Tibial artery (tissue), 4 donors: ENCODE results near the gene ACTC1.

Source experiments
- DNase-seq, 2 donors: peaks; one replicate each; pipeline ENCODE4 v3.0.0-alpha.2; 2019
- H3K27ac ChIP-seq, 2 donors: fragments of 200-600 bp; sonication (generic) in 1 of 2; 1 replicate in 1 of 2; 2 replicates in 1 of 2; pipeline ENCODE4 v1.5.1; 2018 to 2019; ENCODE audit warnings: mild to moderate bottlenecking in 1 of 2
- H3K27me3 ChIP-seq, 2 donors: fragments of 200-600 bp; sonication (generic) in 1 of 2; one replicate each; pipeline versions ENCODE4 v1.5.1 to v1.6.0; 2016 to 2019
- H3K36me3 ChIP-seq, 3 donors: fragments of 200-600 bp; sonication (generic) in 2 of 3; one replicate each; pipeline ENCODE4 v1.5.1; 2016 to 2019; ENCODE audit warnings: mild to moderate bottlenecking in 2 of 3
- H3K4me1 ChIP-seq, 4 donors: fragments of 200-600 bp; sonication (generic) in 2 of 4; 1 replicate in 3 of 4; 2 replicates in 1 of 4; pipeline ENCODE4 v1.5.1; 2016 to 2019
- H3K4me3 ChIP-seq, 2 donors: fragments of 200-600 bp; sonication (generic) in 1 of 2; 1 replicate in 1 of 2; 2 replicates in 1 of 2; pipeline ENCODE4 v1.5.1; 2018 to 2019; ENCODE audit warnings: mild to moderate bottlenecking in 2 of 2
- H3K9me3 ChIP-seq, 3 donors: fragments of 200-600 bp; sonication (generic) in 1 of 3; one replicate each; pipeline ENCODE4 v1.5.1; 2016 to 2019
- CTCF ChIP-seq, 2 experiments: fragments of 200-600 bp in 1 of 2; fragments of 450-650 bp in 1 of 2; IDR thresholded peaks; one replicate each; pipeline ENCODE4 v1.5.1; 2017 to 2019; ENCODE audit warnings: antibody characterized with exemption in 2 of 2, mild to moderate bottlenecking in 1 of 2, moderate library complexity in 1 of 2
- intact Hi-C: fragments of 100-400 bp; cut with DNase I; formaldehyde crosslinking; loops from one replicate; pipeline ENCODE4 v1.15.0; 2023; ENCODE audit warnings: low total_unique reads

The ACTC1 gene

GRCh38 chr15:34804113-34804512, 8.8 kb upstream of the ACTC1 start:
- Histone ChIP-seq H3K9me3 (no peaks in the 10 kb centered on the region), H3K27ac (no peak overlapping the region), H3K4me1 (peaks cover 0 to 20% (median 7%) of the 10 kb centered on the region in 4 donors), H3K27me3 (no peaks in the 10 kb centered on the region), H3K4me3 (no peak overlapping the region), H3K36me3 (no peaks in the 10 kb centered on the region)
- intact Hi-C loops, result no loop called here
- TF ChIP-seq CTCF (IDR thresholded peaks at IDR 0.05), result no peak
- no peak for DNase-seq

- no peak for TF ChIP-seq CTCF (IDR thresholded peaks at IDR 0.05)
- no peak for DNase-seq
- Histone ChIP-seq H3K27me3 (no peaks in the 10 kb centered on the region), H3K9me3 (no peaks in the 10 kb centered on the region), H3K4me3 (no peak overlapping the region), H3K4me1 (peaks cover 0 to 30% (median 11%) of the 10 kb centered on the region in 4 donors), H3K36me3 (no peaks in the 10 kb centered on the region), H3K27ac (no peak overlapping the region)
- intact Hi-C loops, result no loop called here
Observed at GRCh38 chr15:34802803-34803750, 7.7 kb upstream of the ACTC1 start.

GRCh38 chr15:34802371-34802770, 7.0 kb upstream of the ACTC1 start:
- Histone ChIP-seq H3K27me3 (no peaks in the 10 kb centered on the region), H3K27ac (no peak overlapping the region), H3K9me3 (no peaks in the 10 kb centered on the region), H3K4me3 (no peak overlapping the region), H3K36me3 (no peaks in the 10 kb centered on the region), H3K4me1 (peaks cover 0 to 30% (median 11%) of the 10 kb centered on the region in 4 donors)
- DNase-seq, result no peak
- TF ChIP-seq CTCF (IDR thresholded peaks at IDR 0.05), result no peak
- intact Hi-C loops, result no loop called here

DNA sequence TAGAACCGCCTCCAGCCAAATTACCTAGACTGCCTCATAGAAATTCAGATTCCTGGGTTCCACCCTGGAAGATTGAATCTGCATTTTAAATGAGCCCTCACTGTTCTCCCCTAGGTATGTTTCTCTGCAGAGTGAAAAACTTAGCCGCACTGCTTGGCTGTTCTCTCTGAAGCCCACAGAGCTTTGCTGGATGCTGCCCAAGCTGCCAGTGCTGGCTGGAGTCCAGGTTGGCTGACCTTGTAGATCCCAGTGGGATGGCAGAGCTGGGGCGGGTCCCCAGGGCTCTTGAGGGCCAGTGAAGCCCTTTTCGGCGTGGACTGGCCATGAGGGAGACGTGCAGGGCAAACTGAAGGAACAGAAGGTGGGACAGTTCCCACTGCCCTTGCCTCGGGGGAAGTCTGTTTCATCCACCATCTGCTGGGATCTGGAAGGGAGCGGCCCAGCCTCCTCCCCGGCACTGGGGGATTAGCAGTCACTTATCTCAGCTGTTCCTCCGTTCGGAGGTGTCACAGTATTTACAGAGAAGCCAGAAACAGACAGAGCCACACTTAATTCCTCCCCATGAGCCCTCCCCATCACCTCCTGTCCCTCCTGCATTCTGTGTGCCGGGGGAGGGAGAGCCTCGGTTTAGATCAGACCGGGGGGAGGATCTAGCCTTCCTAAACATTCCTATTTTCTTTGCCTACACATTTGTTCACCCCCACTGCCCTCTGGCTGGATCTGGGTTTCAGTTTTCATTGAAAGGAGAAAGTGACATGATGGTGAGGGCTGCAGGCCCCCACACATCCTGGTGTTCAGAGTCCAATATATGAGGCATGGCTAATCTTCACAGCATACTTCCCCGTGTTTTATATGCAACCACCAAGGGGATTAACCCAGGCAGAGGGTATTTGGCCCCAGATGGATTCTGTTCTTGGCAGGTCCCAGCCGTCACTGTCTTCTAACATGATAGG, 4.1 kb upstream of the ACTC1 start:
- DNase-seq, result peak; percentile 54 to 93
- Histone ChIP-seq H3K4me3 (no peak overlapping the region), H3K9me3 (no peaks in the 10 kb centered on the region), H3K36me3 (no peaks in the 10 kb centered on the region), H3K4me1 (peaks cover 0 to 57% (median 30%) of the 10 kb centered on the region in 4 donors), H3K27ac (peak overlapping the region; percentile 70 to 81), H3K27me3 (no peaks in the 10 kb centered on the region)
- intact Hi-C loops, result loop anchor here (10.0 kb wide), 1 partner anchor 55 kb away; no protein-coding TSS in a partner anchor
- no peak for TF ChIP-seq CTCF (IDR thresholded peaks at IDR 0.05)

DNA sequence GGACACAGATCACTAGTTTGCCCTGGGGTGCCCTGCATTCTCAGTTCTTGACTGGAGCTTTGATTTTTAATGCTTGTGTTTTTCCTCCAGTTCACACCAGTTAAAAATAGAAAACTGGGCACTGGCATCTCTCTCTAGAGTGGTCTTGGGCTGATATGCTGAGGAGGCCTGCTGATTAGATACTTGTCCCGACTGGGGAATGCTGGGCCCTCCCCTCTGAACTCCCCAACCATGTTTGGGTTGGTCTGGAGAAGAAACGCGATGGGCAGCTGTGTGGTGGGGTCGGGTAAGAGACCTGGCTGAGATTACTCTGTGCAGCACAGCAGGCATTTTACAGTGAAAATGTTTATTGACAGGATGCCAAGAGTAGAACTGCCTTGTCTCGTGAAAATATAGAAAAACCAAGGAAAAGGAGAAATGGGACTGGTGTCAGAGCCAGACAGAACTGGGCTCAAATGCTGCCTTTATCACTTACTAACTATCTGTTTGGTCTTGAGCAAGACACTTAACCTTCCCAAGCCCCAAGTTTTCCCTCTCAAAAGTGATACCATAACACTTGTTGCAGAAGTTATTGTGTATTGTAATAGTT, 1.6 kb upstream of the ACTC1 start:
- Histone ChIP-seq H3K4me3 (no peak overlapping the region), H3K36me3 (peaks cover 0 to 10% (median 0%) of the 10 kb centered on the region in 3 donors), H3K9me3 (no peaks in the 10 kb centered on the region), H3K27ac (peak overlapping the region in 1 of 2 donors; percentile 77), H3K27me3 (no peaks in the 10 kb centered on the region), H3K4me1 (peaks cover 0 to 80% (median 36%) of the 10 kb centered on the region in 4 donors)
- TF ChIP-seq CTCF (IDR thresholded peaks at IDR 0.05), result no peak
- DNase-seq, result no peak
- intact Hi-C loops, result loop anchor here (2.0 to 10.0 kb wide), 2 partner anchors 58 to 74 kb away; no protein-coding TSS in a partner anchor
